Spleen (tissue), 11 donors: Measurements from ENCODE around the gene DDI1. TPM values are rescaled to one million over a fixed set of nuclear protein-coding genes. Genes with fewer than 3 reads are reported as not detected.

Experiments used
- DNase-seq: peaks from one replicate; pipeline ENCODE4 v3.0.0-alpha.2; 2020
- H3K27ac ChIP-seq, 8 donors: fragments of 200-600 bp; sonication (generic) in 7 of 8; 1 replicate in 4 of 8; 2 replicates in 4 of 8; pipeline versions ENCODE4 v1.5.0 to v1.8.0; 2016 to 2021; ENCODE audit warnings: inconsistent platforms in 4 of 8, mild to moderate bottlenecking in 4 of 8, moderate library complexity in 1 of 8
- H3K27me3 ChIP-seq, 7 donors: fragments of 200-600 bp; sonication (generic) in 6 of 7; replicated peaks in 1 of 7; 1 replicate in 4 of 7; 2 replicates in 3 of 7; pipeline versions ENCODE4 v1.5.0 to v1.8.0; 2016 to 2021; ENCODE audit warnings: inconsistent platforms in 3 of 7, mild to moderate bottlenecking in 1 of 7
- H3K36me3 ChIP-seq, 6 donors: fragments of 200-600 bp; sonication (generic) in 5 of 6; 1 replicate in 4 of 6; 2 replicates in 2 of 6; pipeline versions ENCODE4 v1.5.0 to v1.8.0; 2016 to 2021; ENCODE audit warnings: inconsistent platforms in 2 of 6
- H3K4me1 ChIP-seq, 6 donors: fragments of 200-600 bp; sonication (generic) in 5 of 6; 1 replicate in 3 of 6; 2 replicates in 3 of 6; pipeline versions ENCODE4 v1.5.0 to v1.8.0; 2016 to 2021; ENCODE audit warnings: inconsistent platforms in 3 of 6
- H3K4me3 ChIP-seq, 8 donors: fragments of 200-600 bp; sonication (generic) in 7 of 8; 1 replicate in 4 of 8; 2 replicates in 4 of 8; pipeline versions ENCODE4 v1.5.0 to v1.8.0; 2016 to 2021; ENCODE audit warnings: inconsistent platforms in 4 of 8, mild to moderate bottlenecking in 4 of 8, moderate library complexity in 2 of 8
- H3K9me3 ChIP-seq, 8 donors: fragments of 200-600 bp; sonication (generic) in 7 of 8; 1 replicate in 4 of 8; 2 replicates in 4 of 8; pipeline versions ENCODE4 v1.5.0 to v1.8.0; 2016 to 2021; ENCODE audit warnings: inconsistent platforms in 4 of 8
- CTCF ChIP-seq, 11 experiments: fragments of 200-600 bp in 7 of 11; fragments of 450-650 bp in 4 of 11; sonication (generic) in 4 of 11; IDR thresholded peaks in 8 of 11; conservative IDR thresholded peaks in 3 of 11; 1 replicate in 7 of 11; 2 replicates in 4 of 11; pipeline versions ENCODE4 v1.4.0 to v1.8.0; 2016 to 2021; ENCODE audit warnings: antibody characterized with exemption in 11 of 11, inconsistent platforms in 4 of 11, mild to moderate bottlenecking in 1 of 11
- POLR2A ChIP-seq, 3 donors: fragments of 450-650 bp; IDR thresholded peaks; one replicate each; pipeline ENCODE4 v1.5.1; 2017; ENCODE audit warnings: antibody characterized with exemption in 3 of 3, mild to moderate bottlenecking in 1 of 3
- POLR2AphosphoS5 ChIP-seq, 3 donors: sonication (generic); formaldehyde crosslinking; IDR thresholded peaks; one replicate each; pipeline ENCODE4 v1.5.1; 2017; ENCODE audit warnings: antibody characterized with exemption in 3 of 3
- WGBS, 5 donors: extraction: QIAGEN DNeasy Blood & Tissue Kit in 3 of 5; methylation state at CpG; one replicate each; pipeline versions ENCODE4 v1.1.5 to v1.1.7; 2013 to 2018; 5-methylcytosine and 5-hydroxymethylcytosine counted together
- intact Hi-C: fragments of 100-400 bp; cut with DNase I; formaldehyde crosslinking; loops from one replicate; pipeline ENCODE4 v1.15.0; 2023; ENCODE audit warnings: low total_unique reads
- polyA plus RNA-seq, 3 donors: library from polyadenylated mRNA; stranded (reverse); fragments of 200-250 nt; gene quantifications; one replicate each; pipeline ENCODE4 v1.2.1, GENCODE V29; 2013
- total RNA-seq, 7 donors: library from RNA; depleted of rRNA in 3 of 7; stranded (reverse); fragments of >200 nt in 3 of 7; fragmentation: NEBNext Ultra II Directional in 4 of 7; extraction: Animal tissue kit (Norgen Biotek cat#: 25700) in 4 of 7; gene quantifications; one replicate each; pipeline versions ENCODE4 v1.1.0 to v1.2.1, GENCODE V29; 2016 to 2021
- donor health status: healthy with polysubstance abuse.
- donor health status: DM: no; HTN: no; CAD: no; lungs with moderate emphysema.
- donor health status: DM: no; HTN: no; CAD: no.
- donor health status: Bipolar disorder and iron deficiency.
- donor health status: healthy.
- donor health status: DM: no; HTN: no; CAD: no.
- donor health status: DM: yes; HTN: yes; CAD: no.

The DDI1 gene
- total and polyA plus RNA-seq, 10 donors: not detected

GRCh38 chr11:104054911-104055529 is 18.6 kb downstream of the DDI1 start:
- TF ChIP-seq POLR2A (IDR thresholded peaks at IDR 0.05) (no peak), POLR2AphosphoS5 (IDR thresholded peaks at IDR 0.05) (no peak), CTCF (IDR thresholded peaks at IDR 0.05 in 8 of 11, conservative IDR thresholded peaks at IDR 0.05 in 3 of 11) (no peak)
- H3K27me3 ChIP-seq: no peaks in the 10 kb centered on the region

GRCh38 chr11:104055596-104055995 is 19.2 kb downstream of the DDI1 start:
- no peaks in the 10 kb centered on the region for H3K36me3 ChIP-seq
- intact Hi-C loops: no loop called here
- DNase-seq: no peak
- WGBS, 5 donors: 85 to 94% (median 91%) methylated on average over 1 of the region's 1 CpG
- H3K4me3 ChIP-seq: no peak overlapping the region
- no peak overlapping the region for H3K27ac ChIP-seq
- TF ChIP-seq POLR2AphosphoS5 (IDR thresholded peaks at IDR 0.05): no peak
- no peak for TF ChIP-seq CTCF (IDR thresholded peaks at IDR 0.05 in 8 of 11, conservative IDR thresholded peaks at IDR 0.05 in 3 of 11)
- no peak for TF ChIP-seq POLR2A (IDR thresholded peaks at IDR 0.05)
- no peaks in the 10 kb centered on the region for H3K9me3 ChIP-seq
- H3K4me1 ChIP-seq: no peaks in the 10 kb centered on the region
- H3K27me3 ChIP-seq: no peaks in the 10 kb centered on the region

More at GRCh38 chr11:104054911-104055529, 18.6 kb downstream of the DDI1 start:
- 84 to 92% (median 89%) methylated on average over 4 of the region's 4 CpGs for WGBS, 5 donors
- intact Hi-C loops: no loop called here
- no peak for DNase-seq
- no peak overlapping the region for H3K4me3 ChIP-seq
- no peaks in the 10 kb centered on the region for H3K4me1 ChIP-seq
- no peaks in the 10 kb centered on the region for H3K9me3 ChIP-seq
- no peaks in the 10 kb centered on the region for H3K36me3 ChIP-seq
- H3K27ac ChIP-seq: no peak overlapping the region

GRCh38 chr11:104057908-104058307 is 21.5 kb downstream of the DDI1 start:
- TF ChIP-seq POLR2A (IDR thresholded peaks at IDR 0.05) (no peak), POLR2AphosphoS5 (IDR thresholded peaks at IDR 0.05) (no peak), CTCF (IDR thresholded peaks at IDR 0.05 in 8 of 11, conservative IDR thresholded peaks at IDR 0.05 in 3 of 11) (no peak)
- Histone ChIP-seq H3K27ac (no peak overlapping the region), H3K36me3 (no peaks in the 10 kb centered on the region), H3K9me3 (no peaks in the 10 kb centered on the region), H3K27me3 (no peaks in the 10 kb centered on the region), H3K4me1 (no peaks in the 10 kb centered on the region), H3K4me3 (no peak overlapping the region)
- no peak for DNase-seq
- intact Hi-C loops: no loop called here
- WGBS, 5 donors: 90 to 96% (median 94%) methylated on average over 5 of the region's 5 CpGs

GRCh38 chr11:104058680-104059079 is 22.2 kb downstream of the DDI1 start:
- no peak for DNase-seq
- 89 to 99% (median 96%) methylated on average over 4 of the region's 4 CpGs for WGBS, 5 donors
- TF ChIP-seq POLR2A (IDR thresholded peaks at IDR 0.05) (no peak), POLR2AphosphoS5 (IDR thresholded peaks at IDR 0.05) (no peak), CTCF (IDR thresholded peaks at IDR 0.05 in 8 of 11, conservative IDR thresholded peaks at IDR 0.05 in 3 of 11) (no peak)
- intact Hi-C loops: no loop called here
- Histone ChIP-seq H3K27me3 (no peaks in the 10 kb centered on the region), H3K4me1 (no peaks in the 10 kb centered on the region), H3K4me3 (no peak overlapping the region), H3K36me3 (no peaks in the 10 kb centered on the region), H3K9me3 (no peaks in the 10 kb centered on the region), H3K27ac (no peak overlapping the region)
